Cardiac fibroblast (primary cell): Measurements from ENCODE around the gene SGSM1.

Source experiments
- DNase-seq, 2 donors: peaks; one replicate each; pipeline versions ENCODE4 v3.0.0 to v3.0.0-alpha.2; 2010; ENCODE audit warnings: low read depth in 2 of 2
- H3K4me3 ChIP-seq, 2 donors: replicated peaks in 1 of 2; 1 replicate in 1 of 2; 2 replicates in 1 of 2; pipeline ENCODE4 v1.5.1; 2011; ENCODE audit warnings: low read depth in 2 of 2, low read length in 2 of 2, mild to moderate bottlenecking in 2 of 2, moderate library complexity in 1 of 2
- TF ChIP-seq, protein P1 (sequence below): IDR thresholded peaks from one replicate; pipeline ENCODE4 v1.5.1; 2011; ENCODE audit warnings: low read depth, mild to moderate bottlenecking, low read length, inconsistent platforms

The SGSM1 gene

DNA sequence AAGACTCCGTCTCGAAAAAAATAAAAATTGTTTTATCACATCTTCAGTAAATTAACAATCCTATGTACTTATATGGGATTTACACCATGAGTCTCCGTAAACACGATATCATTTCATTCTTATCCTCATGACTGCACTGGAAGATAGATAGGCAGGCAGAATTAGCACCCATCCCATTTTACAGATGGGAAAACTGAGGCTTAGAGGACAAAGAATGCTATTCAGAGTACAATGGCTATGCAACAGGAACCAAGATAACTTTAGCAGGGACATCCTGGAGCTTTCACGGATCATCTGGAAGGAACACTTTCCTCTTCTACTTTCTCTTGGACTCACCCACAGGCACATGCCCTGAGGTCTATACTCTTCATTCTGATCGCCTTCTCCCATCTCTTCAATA lies 14.6 kb upstream of the SGSM1 start:
- no peak for DNase-seq
- TF ChIP-seq, protein P1, sequence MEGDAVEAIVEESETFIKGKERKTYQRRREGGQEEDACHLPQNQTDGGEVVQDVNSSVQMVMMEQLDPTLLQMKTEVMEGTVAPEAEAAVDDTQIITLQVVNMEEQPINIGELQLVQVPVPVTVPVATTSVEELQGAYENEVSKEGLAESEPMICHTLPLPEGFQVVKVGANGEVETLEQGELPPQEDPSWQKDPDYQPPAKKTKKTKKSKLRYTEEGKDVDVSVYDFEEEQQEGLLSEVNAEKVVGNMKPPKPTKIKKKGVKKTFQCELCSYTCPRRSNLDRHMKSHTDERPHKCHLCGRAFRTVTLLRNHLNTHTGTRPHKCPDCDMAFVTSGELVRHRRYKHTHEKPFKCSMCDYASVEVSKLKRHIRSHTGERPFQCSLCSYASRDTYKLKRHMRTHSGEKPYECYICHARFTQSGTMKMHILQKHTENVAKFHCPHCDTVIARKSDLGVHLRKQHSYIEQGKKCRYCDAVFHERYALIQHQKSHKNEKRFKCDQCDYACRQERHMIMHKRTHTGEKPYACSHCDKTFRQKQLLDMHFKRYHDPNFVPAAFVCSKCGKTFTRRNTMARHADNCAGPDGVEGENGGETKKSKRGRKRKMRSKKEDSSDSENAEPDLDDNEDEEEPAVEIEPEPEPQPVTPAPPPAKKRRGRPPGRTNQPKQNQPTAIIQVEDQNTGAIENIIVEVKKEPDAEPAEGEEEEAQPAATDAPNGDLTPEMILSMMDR, result no peak
- H3K4me3 ChIP-seq, result no peak overlapping the region

DNA sequence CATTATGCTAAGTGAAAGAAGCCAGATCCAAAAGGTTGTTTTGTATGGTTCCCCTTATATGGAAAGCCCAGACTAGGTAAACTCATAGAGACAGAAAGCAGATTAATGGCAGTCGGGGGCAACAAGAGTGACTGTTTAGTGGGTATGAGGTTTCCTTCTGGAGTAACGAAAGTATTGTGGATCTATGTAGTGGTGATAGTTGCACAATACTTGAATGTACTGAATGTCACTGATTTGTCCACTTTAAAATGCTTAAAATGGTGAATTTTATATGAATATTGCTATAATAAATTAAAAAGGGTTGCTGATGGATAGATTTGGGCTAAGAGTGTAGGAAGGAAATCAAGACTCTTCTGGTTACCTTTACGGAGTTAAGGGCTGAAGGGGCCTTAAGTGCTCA lies 10.0 kb upstream of the SGSM1 start:
- no peak for DNase-seq
- TF ChIP-seq, protein P1, result no peak
- H3K4me3 ChIP-seq, result no peak overlapping the region

DNA sequence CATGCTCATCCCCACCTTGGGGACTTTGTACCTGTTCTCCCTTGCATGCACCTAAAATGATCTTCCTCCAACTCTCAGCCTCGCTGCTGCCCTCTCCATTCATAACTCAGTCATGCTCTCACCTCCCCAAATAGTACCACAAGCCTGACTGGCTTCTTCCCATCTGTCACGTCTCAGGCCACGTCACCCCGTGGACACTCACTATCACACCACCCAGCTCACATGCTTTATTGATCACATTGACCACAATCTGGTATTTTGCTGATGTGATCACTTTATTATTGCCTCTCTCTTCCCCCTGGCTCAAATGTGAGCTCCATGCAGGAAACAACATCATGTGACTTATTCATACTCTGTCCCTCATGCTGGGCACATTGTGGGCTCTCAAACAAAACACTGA lies 9.2 kb upstream of the SGSM1 start:
- H3K4me3 ChIP-seq, result no peak overlapping the region
- TF ChIP-seq, protein P1, result no peak
- DNase-seq, result no peak

DNA sequence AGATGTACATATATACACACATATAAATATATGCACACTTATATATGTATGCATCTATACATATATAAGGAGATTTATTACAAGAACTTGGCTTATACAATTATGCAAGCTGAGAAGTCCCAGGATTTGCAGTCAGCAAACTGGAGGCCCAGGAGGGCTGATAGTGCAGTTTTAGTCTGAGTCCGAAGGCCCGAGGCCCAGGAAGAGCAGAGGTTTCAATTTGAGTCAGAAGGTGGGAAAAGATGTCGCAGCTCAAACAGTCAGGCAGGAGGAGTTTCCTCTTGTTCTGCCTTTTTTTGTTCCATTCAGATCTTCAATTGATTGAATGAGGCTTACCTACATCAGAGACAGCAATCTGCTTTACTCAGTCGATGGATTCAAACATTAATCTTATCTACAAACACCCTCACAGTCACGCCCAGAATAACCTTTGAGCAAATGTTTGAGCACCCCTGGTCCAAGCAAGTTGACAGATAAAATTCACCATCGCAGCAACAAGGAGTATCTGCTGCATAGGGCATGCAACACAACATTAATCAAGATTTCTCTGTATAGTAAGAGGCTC lies 4.0 kb upstream of the SGSM1 start:
- TF ChIP-seq, protein P1, result no peak
- DNase-seq, result no peak
- H3K4me3 ChIP-seq, result no peak overlapping the region

DNA sequence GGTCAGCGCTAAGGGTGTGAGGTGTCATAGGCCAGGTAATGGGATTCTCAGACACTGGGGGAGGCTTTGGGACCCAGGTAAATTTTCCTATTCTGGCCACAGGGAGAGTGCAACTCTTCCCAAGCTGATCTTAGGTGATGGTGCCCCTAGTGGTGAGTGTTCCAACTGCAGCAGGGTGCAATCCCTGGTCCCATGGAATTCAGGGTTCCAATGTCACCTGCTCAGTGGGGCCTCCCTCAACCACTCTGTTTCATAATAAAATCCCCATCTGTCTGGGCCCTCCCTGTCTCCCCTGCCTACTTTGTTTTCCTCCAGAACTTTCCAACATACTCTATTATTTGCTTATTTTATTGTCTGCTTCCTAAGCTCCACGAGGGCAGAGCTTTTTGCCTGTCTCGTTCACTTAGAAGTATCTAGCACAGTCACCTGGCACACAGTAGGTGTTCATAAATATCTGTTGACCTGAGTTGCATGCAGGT lies 2.9 kb upstream of the SGSM1 start:
- no peak overlapping the region for H3K4me3 ChIP-seq
- peak; percentile 39 to 53 for DNase-seq
- TF ChIP-seq, protein P1, result peak; percentile 98

DNA sequence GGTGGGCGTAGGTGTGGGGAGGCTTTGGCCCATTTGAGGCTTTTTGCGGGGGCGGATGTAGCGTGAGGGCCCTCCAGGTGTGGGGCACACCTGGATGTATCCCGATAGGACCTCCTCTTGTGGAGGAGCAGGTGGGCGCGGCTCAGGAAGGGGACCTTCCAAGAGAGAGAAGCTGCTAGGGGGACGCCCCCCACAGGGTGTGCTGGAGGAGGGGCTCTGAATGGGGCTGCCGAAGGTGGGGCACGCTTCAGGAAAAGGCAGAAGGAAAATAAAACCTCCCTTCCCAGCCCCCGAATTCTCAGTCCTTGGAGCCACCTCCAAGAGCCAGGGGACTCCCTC lies 621 bp downstream of the SGSM1 start:
- H3K4me3 ChIP-seq, result no peak overlapping the region
- TF ChIP-seq, protein P1, result no peak
- DNase-seq, result no peak
